Osteoblast (primary cell): Measurements from ENCODE around the gene CELSR1. TPM values are rescaled to one million over a fixed set of nuclear protein-coding genes. Genes with fewer than 3 reads are reported as not detected.

Experiments used
- DNase-seq: peaks from one replicate; pipeline ENCODE4 v3.0.0; 2011; ENCODE audit warnings: low spot score, mixed read lengths; ENCODE audit not compliant: insufficient read length; ENCODE audit errors: missing footprints
- H2AFZ ChIP-seq: 2 replicates; pipeline ENCODE4 v1.6.0; 2011; ENCODE audit warnings: mild to moderate bottlenecking, low read length
- H3K27ac ChIP-seq: 2 replicates; pipeline ENCODE4 v1.5.1; 2011; ENCODE audit warnings: mild to moderate bottlenecking, low read depth, low read length, moderate library complexity
- H3K27me3 ChIP-seq: 2 replicates; pipeline ENCODE4 v1.6.0; 2012; ENCODE audit warnings: mild to moderate bottlenecking, control low read depth, inconsistent platforms, low read length, moderate library complexity; ENCODE audit not compliant: insufficient read depth
- H3K36me3 ChIP-seq: 2 replicates; pipeline ENCODE4 v1.5.1; 2011; ENCODE audit warnings: mild to moderate bottlenecking, low read length, control low read depth, moderate library complexity; ENCODE audit not compliant: insufficient read depth
- H3K4me1 ChIP-seq: 2 replicates; pipeline ENCODE4 v1.5.1; 2011; ENCODE audit warnings: mild to moderate bottlenecking, low read length, control low read depth, moderate library complexity; ENCODE audit not compliant: insufficient read depth
- H3K4me2 ChIP-seq: 2 replicates; pipeline ENCODE4 v1.6.0; 2011; ENCODE audit warnings: mild to moderate bottlenecking, low read length; ENCODE audit not compliant: insufficient read depth
- H3K4me3 ChIP-seq: fragments of 200-600 bp; sonication (generic); 3 replicates; pipeline ENCODE4 v1.5.1; 2012; ENCODE audit warnings: mild to moderate bottlenecking, low read length, inconsistent platforms; ENCODE audit not compliant: insufficient read depth
- H3K79me2 ChIP-seq: 2 replicates; pipeline ENCODE4 v1.6.0; 2012; ENCODE audit warnings: mild to moderate bottlenecking, low read length, control low read depth, inconsistent platforms; ENCODE audit not compliant: insufficient read depth
- H3K9me3 ChIP-seq: 2 replicates; pipeline ENCODE4 v1.5.1; 2011; ENCODE audit warnings: low read depth, low read length, control low read depth
- H4K20me1 ChIP-seq: 2 replicates; pipeline ENCODE4 v1.6.0; 2012; ENCODE audit warnings: mild to moderate bottlenecking, low read length, control low read depth; ENCODE audit not compliant: insufficient read depth
- CTCF ChIP-seq: IDR thresholded peaks from 2 replicates; pipeline ENCODE4 v1.5.1; 2011; ENCODE audit warnings: mild to moderate bottlenecking, low read depth, low read length, moderate library complexity; ENCODE audit errors: extremely low read depth
- total RNA-seq: library from RNA; depleted of rRNA; stranded (reverse); fragments of >200 nt; gene quantifications from 2 replicates; pipeline ENCODE4 v1.2.3, GENCODE V29; 2012

CELSR1 gene
- total RNA-seq, 1 donor = 3.6 TPM

GRCh38 chr22:46457502-46458488, 79.6 kb downstream of the CELSR1 start:
- TF ChIP-seq CTCF = no peak
- no peak overlapping the region for H2AFZ ChIP-seq
- H3K4me3 ChIP-seq = no peak overlapping the region
- no peaks in the 10 kb centered on the region for H4K20me1 ChIP-seq
- H3K27ac ChIP-seq = no peak overlapping the region
- peaks cover 3% of the 10 kb centered on the region for H3K4me1 ChIP-seq
- H3K9me3 ChIP-seq = no peaks in the 10 kb centered on the region
- DNase-seq = peak; percentile 79
- no peak overlapping the region for H3K4me2 ChIP-seq
- peaks cover 14% of the 10 kb centered on the region for H3K27me3 ChIP-seq
- no peaks in the 10 kb centered on the region for H3K79me2 ChIP-seq
- H3K36me3 ChIP-seq = no peaks in the 10 kb centered on the region

DNA sequence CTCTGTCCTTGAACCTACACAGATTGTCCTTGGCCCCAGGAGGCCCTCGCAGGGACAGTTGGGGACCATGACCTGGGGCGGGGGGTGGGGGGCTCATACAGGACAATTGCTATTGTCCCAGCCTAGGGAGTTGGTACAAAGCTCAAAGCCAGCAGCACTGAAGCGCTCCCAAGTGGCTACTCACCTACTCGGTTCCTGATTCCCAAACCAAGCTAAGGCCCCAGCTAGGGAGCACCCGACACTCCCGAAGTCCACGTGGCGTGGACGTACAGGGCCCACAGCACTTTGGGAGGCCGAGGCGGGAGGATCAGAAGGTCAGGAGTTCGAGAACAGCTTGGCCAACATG, 80.6 kb downstream of the CELSR1 start:
- Histone ChIP-seq H3K36me3 (no peaks in the 10 kb centered on the region), H2AFZ (no peak overlapping the region), H4K20me1 (no peaks in the 10 kb centered on the region), H3K4me1 (no peaks in the 10 kb centered on the region), H3K27me3 (peaks cover 18% of the 10 kb centered on the region), H3K79me2 (no peaks in the 10 kb centered on the region), H3K4me2 (no peak overlapping the region), H3K9me3 (no peaks in the 10 kb centered on the region), H3K27ac (no peak overlapping the region), H3K4me3 (no peak overlapping the region)
- TF ChIP-seq CTCF = no peak
- DNase-seq = no peak

DNA sequence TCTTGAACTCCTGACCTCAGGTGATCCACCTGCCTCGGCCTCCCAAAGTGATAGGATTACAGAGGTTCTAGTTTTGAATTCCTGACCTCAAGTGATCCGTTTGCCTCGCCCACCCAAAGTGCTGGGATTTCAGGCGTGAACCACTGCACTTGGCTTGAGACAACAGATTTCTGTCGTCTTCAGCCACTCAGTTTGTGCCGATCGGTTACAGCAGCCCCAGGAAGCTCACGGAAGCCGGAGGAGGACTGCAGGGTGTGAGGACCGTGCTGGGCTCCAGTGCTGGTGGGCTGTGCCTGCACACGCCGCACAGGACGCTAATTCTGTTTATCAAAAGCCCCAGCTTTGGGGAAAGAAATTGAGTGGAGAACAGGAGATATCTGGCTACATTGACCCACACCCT, 82.0 kb downstream of the CELSR1 start:
- Histone ChIP-seq H3K4me2 (no peak overlapping the region), H3K27me3 (peaks cover 19% of the 10 kb centered on the region), H3K79me2 (no peaks in the 10 kb centered on the region), H3K9me3 (no peaks in the 10 kb centered on the region), H2AFZ (no peak overlapping the region), H3K4me1 (no peaks in the 10 kb centered on the region), H3K36me3 (no peaks in the 10 kb centered on the region), H4K20me1 (no peaks in the 10 kb centered on the region), H3K27ac (no peak overlapping the region), H3K4me3 (no peak overlapping the region)
- no peak for TF ChIP-seq CTCF
- DNase-seq = no peak

DNA sequence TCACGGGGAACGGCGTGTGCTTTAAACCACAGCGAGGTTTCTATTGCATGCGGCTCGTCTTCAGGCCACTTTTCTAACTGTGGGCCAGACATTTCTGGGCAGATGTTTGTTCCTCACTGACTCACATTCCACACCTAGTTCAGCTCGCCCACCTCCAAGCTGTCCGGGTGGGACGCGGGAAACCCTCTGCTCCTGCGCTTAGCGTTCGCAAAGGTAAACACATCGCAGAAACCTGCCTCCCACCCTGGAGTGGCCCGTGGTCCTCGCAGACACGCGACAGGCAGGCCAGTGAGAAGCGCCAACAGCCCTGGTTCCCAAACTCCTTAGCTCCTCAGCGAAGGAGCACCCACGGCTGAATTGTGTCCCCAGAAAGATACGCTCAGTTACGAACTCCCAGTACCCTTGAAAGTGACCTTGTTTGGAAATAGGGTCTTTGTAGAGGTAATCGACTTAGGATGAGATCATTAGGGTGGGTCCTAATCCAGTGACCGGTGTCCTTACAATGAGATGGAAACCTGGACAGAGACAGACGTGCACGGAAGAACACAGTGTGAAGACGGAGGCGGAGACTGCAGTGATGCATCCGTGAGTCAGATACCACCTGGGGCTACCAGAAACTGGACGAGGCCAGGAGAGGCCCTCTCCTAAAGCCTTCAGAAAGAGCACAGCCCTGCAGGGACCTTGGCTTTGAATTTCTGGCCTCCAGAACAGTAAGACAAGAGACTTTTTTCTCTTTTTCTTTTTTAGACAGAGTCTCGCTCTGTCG, 82.7 kb downstream of the CELSR1 start:
- no peaks in the 10 kb centered on the region for H4K20me1 ChIP-seq
- H3K36me3 ChIP-seq = no peaks in the 10 kb centered on the region
- peaks cover 14% of the 10 kb centered on the region for H3K27me3 ChIP-seq
- H3K9me3 ChIP-seq = no peaks in the 10 kb centered on the region
- no peaks in the 10 kb centered on the region for H3K79me2 ChIP-seq
- H2AFZ ChIP-seq = no peak overlapping the region
- H3K27ac ChIP-seq = no peak overlapping the region
- no peak for DNase-seq
- no peaks in the 10 kb centered on the region for H3K4me1 ChIP-seq
- H3K4me2 ChIP-seq = no peak overlapping the region
- TF ChIP-seq CTCF = no peak
- no peak overlapping the region for H3K4me3 ChIP-seq
